DOHH2 (cell line): ENCODE results near the gene KCNG2.

Source experiments
- EZH2phosphoT487 ChIP-seq: fragments of 200-600 bp; sonication (generic); IDR thresholded peaks from 2 replicates; pipeline ENCODE4 v1.6.1; 2017; ENCODE audit warnings: borderline replicate concordance, mild to moderate bottlenecking, antibody characterized with exemption, low read length, moderate library complexity, mixed read lengths
- TF ChIP-seq, protein P1 (sequence below): fragments of 200-600 bp; sonication (generic); IDR thresholded peaks from one replicate; pipeline ENCODE4 v1.5.1; 2014; ENCODE audit warnings: antibody characterized with exemption, mild to moderate bottlenecking, low read depth, low read length; ENCODE audit not compliant: poor library complexity, severe bottlenecking

DNA sequence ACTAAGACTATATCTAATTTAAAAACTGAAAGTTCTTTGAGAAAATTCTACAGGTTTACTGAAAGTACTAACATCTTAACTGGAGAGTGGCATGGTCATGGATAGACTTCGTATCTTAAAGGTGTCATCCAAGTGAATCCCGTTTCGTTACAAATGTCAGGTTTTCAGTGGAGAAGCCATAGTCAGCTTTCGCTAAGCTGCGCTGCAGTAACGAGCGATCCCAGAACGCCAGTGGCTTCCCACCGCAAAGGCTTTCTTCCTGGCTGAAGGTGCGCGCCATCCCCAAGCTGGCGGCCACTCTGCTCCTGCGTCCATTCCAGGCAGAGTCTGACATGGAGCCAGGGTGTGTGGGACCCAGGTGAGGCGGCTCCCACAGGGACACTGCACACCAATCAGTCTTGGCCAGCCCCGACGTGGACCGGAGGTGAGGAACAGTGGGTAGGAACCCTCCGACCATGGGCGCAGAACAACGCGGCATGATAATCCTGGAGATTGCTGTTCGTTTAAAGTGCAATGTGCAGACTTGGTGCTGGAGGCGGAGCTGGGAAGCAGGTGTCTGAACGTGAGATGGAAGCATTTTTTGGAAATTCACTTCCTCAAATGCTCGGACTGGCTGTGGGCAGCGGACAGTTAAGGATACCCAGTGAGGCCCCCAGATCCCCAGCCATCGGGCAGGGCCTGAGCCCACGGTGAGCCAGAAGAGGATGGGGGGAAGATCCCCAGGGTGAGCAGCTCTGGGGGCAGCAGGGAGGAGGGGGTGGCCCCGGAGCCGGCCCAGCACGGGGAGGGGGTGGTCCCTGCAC lies 27.8 kb upstream of the KCNG2 start:
- TF ChIP-seq, protein P1, sequence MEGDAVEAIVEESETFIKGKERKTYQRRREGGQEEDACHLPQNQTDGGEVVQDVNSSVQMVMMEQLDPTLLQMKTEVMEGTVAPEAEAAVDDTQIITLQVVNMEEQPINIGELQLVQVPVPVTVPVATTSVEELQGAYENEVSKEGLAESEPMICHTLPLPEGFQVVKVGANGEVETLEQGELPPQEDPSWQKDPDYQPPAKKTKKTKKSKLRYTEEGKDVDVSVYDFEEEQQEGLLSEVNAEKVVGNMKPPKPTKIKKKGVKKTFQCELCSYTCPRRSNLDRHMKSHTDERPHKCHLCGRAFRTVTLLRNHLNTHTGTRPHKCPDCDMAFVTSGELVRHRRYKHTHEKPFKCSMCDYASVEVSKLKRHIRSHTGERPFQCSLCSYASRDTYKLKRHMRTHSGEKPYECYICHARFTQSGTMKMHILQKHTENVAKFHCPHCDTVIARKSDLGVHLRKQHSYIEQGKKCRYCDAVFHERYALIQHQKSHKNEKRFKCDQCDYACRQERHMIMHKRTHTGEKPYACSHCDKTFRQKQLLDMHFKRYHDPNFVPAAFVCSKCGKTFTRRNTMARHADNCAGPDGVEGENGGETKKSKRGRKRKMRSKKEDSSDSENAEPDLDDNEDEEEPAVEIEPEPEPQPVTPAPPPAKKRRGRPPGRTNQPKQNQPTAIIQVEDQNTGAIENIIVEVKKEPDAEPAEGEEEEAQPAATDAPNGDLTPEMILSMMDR, result no peak
- no peak for TF ChIP-seq EZH2phosphoT487
